Heart left ventricle (tissue), 16 donors: Measurements from ENCODE around the gene PGAM2. TPM values are rescaled to one million over a fixed set of nuclear protein-coding genes. Genes with fewer than 3 reads are reported as not detected.

Experiments used
- ATAC-seq, 4 donors: fragments of 200-7000 bp; cut with Tn5 transposase; one replicate each; pipeline ENCODE4 v1.9.1; 2020 to 2022; ENCODE audit warnings: moderate library complexity in 4 of 4, mild to moderate bottlenecking in 3 of 4, moderate number of reproducible peaks in 1 of 4
- DNase-seq, 5 donors: peaks; one replicate each; pipeline ENCODE4 v3.0.0-alpha.2; 2020
- H3K27ac ChIP-seq, 12 donors: fragments of 200-600 bp; sonication (generic) in 4 of 12; one replicate each; pipeline versions ENCODE4 v1.5.0 to v1.8.0; 2016 to 2022; ENCODE audit warnings: mild to moderate bottlenecking in 2 of 12
- H3K27me3 ChIP-seq, 9 donors: fragments of 200-600 bp; sonication (generic) in 2 of 9; one replicate each; pipeline versions ENCODE4 v1.5.1 to v1.8.0; 2016 to 2022; ENCODE audit warnings: mild to moderate bottlenecking in 3 of 9
- H3K36me3 ChIP-seq, 9 donors: fragments of 200-600 bp; sonication (generic) in 2 of 9; one replicate each; pipeline versions ENCODE4 v1.5.0 to v1.8.0; 2018 to 2022; ENCODE audit warnings: mild to moderate bottlenecking in 2 of 9
- H3K4me1 ChIP-seq, 12 donors: fragments of 200-600 bp; sonication (generic) in 4 of 12; one replicate each; pipeline versions ENCODE4 v1.5.0 to v1.8.0; 2016 to 2022; ENCODE audit warnings: mild to moderate bottlenecking in 3 of 12
- H3K4me3 ChIP-seq, 12 donors: fragments of 200-600 bp; sonication (generic) in 4 of 12; one replicate each; pipeline versions ENCODE4 v1.5.0 to v1.8.0; 2017 to 2022; ENCODE audit warnings: mild to moderate bottlenecking in 9 of 12, moderate library complexity in 4 of 12
- H3K9me3 ChIP-seq, 12 donors: fragments of 200-600 bp; sonication (generic) in 4 of 12; one replicate each; pipeline versions ENCODE4 v1.5.0 to v1.8.0; 2016 to 2022; ENCODE audit warnings: mild to moderate bottlenecking in 1 of 12
- POLR2A ChIP-seq, 2 donors: fragments of 450-650 bp; IDR thresholded peaks; one replicate each; pipeline ENCODE4 v1.6.1; 2017; ENCODE audit warnings: antibody characterized with exemption in 2 of 2, mild to moderate bottlenecking in 2 of 2, moderate library complexity in 2 of 2
- WGBS, 4 donors: extraction: QIAGEN DNeasy Blood & Tissue Kit in 2 of 4; methylation state at CpG; one replicate each; pipeline versions ENCODE4 v1.1.5 to v1.1.7; 2013 to 2018; 5-methylcytosine and 5-hydroxymethylcytosine counted together
- intact Hi-C, 10 donors: fragments of 100-400 bp; cut with DNase I; formaldehyde crosslinking; loops; one replicate each; pipeline versions ENCODE4 v1.11.1 to v1.14.2; 2022
- polyA plus RNA-seq, 2 donors: library from polyadenylated mRNA; stranded (reverse); fragments of 200-250 nt; gene quantifications; one replicate each; pipeline ENCODE4 v1.2.3, GENCODE V29; 2013
- total RNA-seq, 9 donors: library from RNA; depleted of rRNA in 2 of 9; stranded (reverse); fragments of >200 nt in 2 of 9; fragmentation: NEBNext Ultra II Directional in 3 of 9; extraction: Animal tissue kit (Norgen Biotek cat#: 25700) in 3 of 9; gene quantifications; one replicate each; pipeline versions ENCODE4 v1.1.0 to v1.2.4, GENCODE V29; 2016 to 2023
- TF ChIP-seq, protein P1 (sequence below), 12 donors: fragments of 200-600 bp; sonication (generic) in 4 of 12; IDR thresholded peaks; one replicate each; pipeline versions ENCODE4 v1.5.0 to v1.8.0; 2018 to 2022; ENCODE audit warnings: antibody characterized with exemption in 12 of 12, mild to moderate bottlenecking in 5 of 12
- donor health status: ischemic (EF 13 %, LVEDD 7.1; RV severe dilation, severe dysfunction).
- donor health status: healthy with polysubstance abuse.
- donor health status: DM: no; HTN: yes; CAD: no.
- donor health status: DM: no; HTN: no; CAD: no.
- donor health status: ischemic (EF 25% LVEDD 6.9; RV normal size, moderate dysfunction).
- donor health status: ischemic (EF 25% LVEDD 5.7; RV mildly dilated, moderate dysfunction).
- donor health status: healthy.
- donor health status: DM: yes; HTN: yes; CAD: no.
- donor health status: ischemic (EF 35%, LVEDD 5.7; RV mildly dilated, moderate dysfunction).
- donor health status: nonischemic (EF 11% LVEDD 7.7; RV severe dilation, severe dysfunction).
- donor health status: DM: yes; HTN: yes; CAD: no.
- donor health status: PGD.
- donor health status: ischemic (EF 29% LVEDD 5.4; RV normal size, mild dysfunction).
- donor health status: nonischemic (EF 23%, LVEDD 6.1; RV moderate dilation, normal function).

The PGAM2 gene
- total and polyA plus RNA-seq, 11 donors = 242 to 2,064 (median 555) TPM

- peaks cover 0 to 18% (median 0%) of the 10 kb centered on the region in 9 donors for H3K27me3 ChIP-seq
- H3K9me3 ChIP-seq = no peaks in the 10 kb centered on the region
- peak overlapping the region; percentile 32 to 76 (median 60) for H3K4me3 ChIP-seq
- peak overlapping the region; percentile 14 to 90 (median 74) for H3K27ac ChIP-seq
- ATAC-seq (peak in 3 of 4 donors; percentile 19 to 44 (median 29)), DNase-seq (peak in 2 of 5 donors; percentile 47 to 64)
- H3K4me1 ChIP-seq = peaks cover 0 to 60% (median 20%) of the 10 kb centered on the region in 12 donors
- 38 to 47% (median 42%) methylated on average over 27 to 28 of the region's 28 CpGs for WGBS, 4 donors
- intact Hi-C loops = no loop called here
- peaks cover 0 to 33% (median 0%) of the 10 kb centered on the region in 9 donors for H3K36me3 ChIP-seq
- TF ChIP-seq, protein P1, sequence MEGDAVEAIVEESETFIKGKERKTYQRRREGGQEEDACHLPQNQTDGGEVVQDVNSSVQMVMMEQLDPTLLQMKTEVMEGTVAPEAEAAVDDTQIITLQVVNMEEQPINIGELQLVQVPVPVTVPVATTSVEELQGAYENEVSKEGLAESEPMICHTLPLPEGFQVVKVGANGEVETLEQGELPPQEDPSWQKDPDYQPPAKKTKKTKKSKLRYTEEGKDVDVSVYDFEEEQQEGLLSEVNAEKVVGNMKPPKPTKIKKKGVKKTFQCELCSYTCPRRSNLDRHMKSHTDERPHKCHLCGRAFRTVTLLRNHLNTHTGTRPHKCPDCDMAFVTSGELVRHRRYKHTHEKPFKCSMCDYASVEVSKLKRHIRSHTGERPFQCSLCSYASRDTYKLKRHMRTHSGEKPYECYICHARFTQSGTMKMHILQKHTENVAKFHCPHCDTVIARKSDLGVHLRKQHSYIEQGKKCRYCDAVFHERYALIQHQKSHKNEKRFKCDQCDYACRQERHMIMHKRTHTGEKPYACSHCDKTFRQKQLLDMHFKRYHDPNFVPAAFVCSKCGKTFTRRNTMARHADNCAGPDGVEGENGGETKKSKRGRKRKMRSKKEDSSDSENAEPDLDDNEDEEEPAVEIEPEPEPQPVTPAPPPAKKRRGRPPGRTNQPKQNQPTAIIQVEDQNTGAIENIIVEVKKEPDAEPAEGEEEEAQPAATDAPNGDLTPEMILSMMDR (IDR thresholded peaks at IDR 0.05) = no peak
- TF ChIP-seq POLR2A (IDR thresholded peaks at IDR 0.05) = no peak
Observed at GRCh38 chr7:44104860-44105771, 39.7 kb upstream of the PGAM2 start.

GRCh38 chr7:44103923-44104859 lies 38.8 kb upstream of the PGAM2 start, which contains the start of gene AEBP1:
Gene AEBP1 (plus strand): TSS chr7:44104345. CDS start chr7:44104666, 321 bp downstream.
- H3K27ac ChIP-seq = peak within 1 kb of the TSS; percentile 14 to 90 (median 74)
- peak within 1 kb of the TSS; percentile 32 to 76 (median 60) for H3K4me3 ChIP-seq
- WGBS, 4 donors = 6 to 7% (median 7%) methylated on average over 45 to 83 of the region's 87 CpGs
- no peaks in the 10 kb centered on the region for H3K9me3 ChIP-seq
- intact Hi-C loops = no loop called here
- peak in 4 of 5 donors; percentile 50 to 66 (median 58) for DNase-seq
- peaks cover 0 to 24% (median 0%) of the 10 kb centered on the region in 9 donors for H3K36me3 ChIP-seq
- ATAC-seq = peak in 3 of 4 donors; percentile 4 to 66 (median 33)
- peaks cover 0 to 18% (median 0%) of the 10 kb centered on the region in 9 donors for H3K27me3 ChIP-seq
- TF ChIP-seq, protein P1 (IDR thresholded peaks at IDR 0.05) = no peak
- no peak for TF ChIP-seq POLR2A (IDR thresholded peaks at IDR 0.05)
- peaks cover 0 to 63% (median 27%) of the 10 kb centered on the region in 12 donors for H3K4me1 ChIP-seq

- peaks cover 0 to 63% (median 27%) of the 10 kb centered on the region in 12 donors for H3K4me1 ChIP-seq
- peaks cover 0 to 17% (median 0%) of the 10 kb centered on the region in 9 donors for H3K36me3 ChIP-seq
- TF ChIP-seq, protein P1 (IDR thresholded peaks at IDR 0.05) = no peak
- no peak for TF ChIP-seq POLR2A (IDR thresholded peaks at IDR 0.05)
- WGBS, 4 donors = 62 to 84% (median 73%) methylated on average over 7 to 8 of the region's 8 CpGs
- ATAC-seq = peak in 1 of 4 donors; percentile 2
- H3K27ac ChIP-seq = peak overlapping the region in 8 of 12 donors; percentile 41 to 88 (median 72)
- peaks cover 0 to 18% (median 0%) of the 10 kb centered on the region in 9 donors for H3K27me3 ChIP-seq
- DNase-seq = no peak
- peak overlapping the region in 9 of 12 donors; percentile 23 to 76 (median 65) for H3K4me3 ChIP-seq
- intact Hi-C loops = no loop called here
- no peaks in the 10 kb centered on the region for H3K9me3 ChIP-seq
Observed at GRCh38 chr7:44103566-44103922, 38.2 kb upstream of the PGAM2 start.
